Testis (tissue), 2 donors: ENCODE measurements around the gene ABCF3.

ENCODE experiments used
- POLR2A ChIP-seq: fragments of 450-650 bp; IDR thresholded peaks from one replicate; pipeline ENCODE4 v1.6.1; 2017; ENCODE audit warnings: antibody characterized with exemption, mild to moderate bottlenecking, moderate library complexity
- TF ChIP-seq, protein P1 (sequence below), 3 experiments: fragments of 450-650 bp in 2 of 3; fragments of 200-600 bp in 1 of 3; sonication (generic) in 1 of 3; IDR thresholded peaks; one replicate each; pipeline ENCODE4 v1.5.1; 2016 to 2019; ENCODE audit warnings: antibody characterized with exemption in 3 of 3, mild to moderate bottlenecking in 2 of 3, moderate library complexity in 1 of 3

DNA sequence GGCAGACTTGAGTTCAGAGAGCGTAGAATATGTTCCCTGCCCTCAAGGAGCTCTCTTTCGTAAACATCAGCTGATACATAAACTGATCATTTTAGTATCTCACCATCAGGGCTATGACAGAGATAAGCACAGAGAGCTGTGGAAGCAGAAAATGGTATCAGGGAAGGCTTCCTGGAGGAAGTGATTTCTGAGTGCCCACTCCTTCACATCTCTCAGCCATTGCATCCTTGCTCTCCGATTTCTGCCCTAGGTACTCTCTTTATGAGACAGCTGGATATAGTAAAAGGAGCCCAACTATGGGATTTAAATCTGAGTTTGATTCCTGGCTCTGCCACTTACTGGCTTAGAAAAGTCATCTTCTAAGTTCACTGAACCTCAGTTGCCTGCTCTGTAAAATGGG is 20.5 kb upstream of the ABCF3 start:
- TF ChIP-seq, protein P1, sequence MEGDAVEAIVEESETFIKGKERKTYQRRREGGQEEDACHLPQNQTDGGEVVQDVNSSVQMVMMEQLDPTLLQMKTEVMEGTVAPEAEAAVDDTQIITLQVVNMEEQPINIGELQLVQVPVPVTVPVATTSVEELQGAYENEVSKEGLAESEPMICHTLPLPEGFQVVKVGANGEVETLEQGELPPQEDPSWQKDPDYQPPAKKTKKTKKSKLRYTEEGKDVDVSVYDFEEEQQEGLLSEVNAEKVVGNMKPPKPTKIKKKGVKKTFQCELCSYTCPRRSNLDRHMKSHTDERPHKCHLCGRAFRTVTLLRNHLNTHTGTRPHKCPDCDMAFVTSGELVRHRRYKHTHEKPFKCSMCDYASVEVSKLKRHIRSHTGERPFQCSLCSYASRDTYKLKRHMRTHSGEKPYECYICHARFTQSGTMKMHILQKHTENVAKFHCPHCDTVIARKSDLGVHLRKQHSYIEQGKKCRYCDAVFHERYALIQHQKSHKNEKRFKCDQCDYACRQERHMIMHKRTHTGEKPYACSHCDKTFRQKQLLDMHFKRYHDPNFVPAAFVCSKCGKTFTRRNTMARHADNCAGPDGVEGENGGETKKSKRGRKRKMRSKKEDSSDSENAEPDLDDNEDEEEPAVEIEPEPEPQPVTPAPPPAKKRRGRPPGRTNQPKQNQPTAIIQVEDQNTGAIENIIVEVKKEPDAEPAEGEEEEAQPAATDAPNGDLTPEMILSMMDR (IDR thresholded peaks at IDR 0.05): no peak
- no peak for TF ChIP-seq POLR2A
